Kidney (tissue), 14 donors: ENCODE measurements around the gene HECTD2. TPM values are rescaled to one million over a fixed set of nuclear protein-coding genes. Genes with fewer than 3 reads are reported as not detected.

ENCODE experiments used
- DNase-seq, 5 donors: peaks; one replicate each; pipeline ENCODE4 v3.0.0-alpha.2; 2013 to 2020
- FAIRE-seq: peaks from 2 replicates; lab custom pipeline; 2012; peaks lifted over from hg19 to GRCh38; lab: Jason Lieb, UNC
- H3K27ac ChIP-seq, 2 donors: one replicate each; pipeline ENCODE4 v1.7.0; 2013; ENCODE audit warnings: low read depth in 2 of 2, low read length in 2 of 2, inconsistent platforms in 1 of 2
- H3K27me3 ChIP-seq: one replicate; pipeline ENCODE4 v1.7.1; 2013; ENCODE audit warnings: low read length, inconsistent platforms; ENCODE audit not compliant: control insufficient read depth, insufficient read depth
- H3K36me3 ChIP-seq, 3 donors: one replicate each; pipeline versions ENCODE4 v1.7.0 to v1.7.1; 2013; ENCODE audit warnings: low read length in 3 of 3, control low read depth in 1 of 3, inconsistent platforms in 1 of 3; ENCODE audit not compliant: insufficient read depth in 3 of 3, control insufficient read depth in 2 of 3
- H3K4me1 ChIP-seq, 3 donors: one replicate each; pipeline versions ENCODE4 v1.7.0 to v1.7.1; 2013; ENCODE audit warnings: low read length in 3 of 3, inconsistent platforms in 1 of 3, low read depth in 1 of 3; ENCODE audit not compliant: control insufficient read depth in 2 of 3, insufficient read depth in 2 of 3
- H3K4me3 ChIP-seq, 3 donors: one replicate each; pipeline versions ENCODE4 v1.7.0 to v1.8.1; 2013; ENCODE audit warnings: low read length in 3 of 3, control low read depth in 1 of 3, inconsistent platforms in 1 of 3
- H3K9ac ChIP-seq, 3 donors: one replicate each; pipeline versions ENCODE4 v1.7.0 to v1.7.1; 2013; ENCODE audit warnings: low read length in 3 of 3, control low read depth in 1 of 3, inconsistent platforms in 1 of 3
- H3K9me3 ChIP-seq, 3 donors: one replicate each; pipeline versions ENCODE4 v1.7.0 to v1.7.1; 2013; ENCODE audit warnings: low read length in 3 of 3, control low read depth in 1 of 3, inconsistent platforms in 1 of 3; ENCODE audit not compliant: control insufficient read depth in 2 of 3, insufficient read depth in 1 of 3
- intact Hi-C: fragments of 100-400 bp; cut with DNase I; formaldehyde crosslinking; loops from one replicate; pipeline ENCODE4 v1.11.1; 2022
- polyA plus RNA-seq: library from polyadenylated mRNA; stranded (reverse); fragments of 350-450 nt; fragmentation: Illumina TruSeq; extraction: RNeasy Lipid Tissue Mini Kit (QIAGEN cat#74804); gene quantifications from one replicate; pipeline ENCODE4 v1.2.3, GENCODE V29; 2014; ENCODE audit warnings: low read depth, low replicate concordance; ENCODE audit not compliant: insufficient read depth
- total RNA-seq: library from RNA; stranded (reverse); fragmentation: NEBNext Ultra II Directional; extraction: Animal tissue kit (Norgen Biotek cat#: 25700); gene quantifications from one replicate; pipeline ENCODE4 v1.2.1, GENCODE V29; 2021
- TF ChIP-seq, protein P1 (sequence below): IDR thresholded peaks from 3 replicates; pipeline ENCODE4 v1.5.1; 2012; ENCODE audit warnings: mild to moderate bottlenecking, moderate library complexity, borderline replicate concordance; ENCODE audit not compliant: insufficient read depth; ENCODE audit errors: extremely low read depth
- donor health status: control.
- donor health status: control.
- donor health status: control.
- donor health status: control.
- donor health status: control.
- donor health status: DM: yes; HTN: yes; CAD: no.
- donor health status: Normal renal cell carcinoma (clear cell type).

HECTD2 gene
- total and polyA plus RNA-seq, 2 donors from 2014 or later = 4.5 to 12.2 TPM

GRCh38 chr10:91422915-91423314 lies 12.8 kb downstream of the HECTD2 start:
- Histone ChIP-seq H3K27me3 (no peaks in the 10 kb centered on the region), H3K4me3 (no peak overlapping the region), H3K36me3 (no peaks in the 10 kb centered on the region), H3K9me3 (no peaks in the 10 kb centered on the region), H3K4me1 (no peaks in the 10 kb centered on the region), H3K9ac (no peak overlapping the region), H3K27ac (no peak overlapping the region)
- FAIRE-seq (no peak), DNase-seq (no peak)
- intact Hi-C loops = no loop called here
- TF ChIP-seq, protein P1, sequence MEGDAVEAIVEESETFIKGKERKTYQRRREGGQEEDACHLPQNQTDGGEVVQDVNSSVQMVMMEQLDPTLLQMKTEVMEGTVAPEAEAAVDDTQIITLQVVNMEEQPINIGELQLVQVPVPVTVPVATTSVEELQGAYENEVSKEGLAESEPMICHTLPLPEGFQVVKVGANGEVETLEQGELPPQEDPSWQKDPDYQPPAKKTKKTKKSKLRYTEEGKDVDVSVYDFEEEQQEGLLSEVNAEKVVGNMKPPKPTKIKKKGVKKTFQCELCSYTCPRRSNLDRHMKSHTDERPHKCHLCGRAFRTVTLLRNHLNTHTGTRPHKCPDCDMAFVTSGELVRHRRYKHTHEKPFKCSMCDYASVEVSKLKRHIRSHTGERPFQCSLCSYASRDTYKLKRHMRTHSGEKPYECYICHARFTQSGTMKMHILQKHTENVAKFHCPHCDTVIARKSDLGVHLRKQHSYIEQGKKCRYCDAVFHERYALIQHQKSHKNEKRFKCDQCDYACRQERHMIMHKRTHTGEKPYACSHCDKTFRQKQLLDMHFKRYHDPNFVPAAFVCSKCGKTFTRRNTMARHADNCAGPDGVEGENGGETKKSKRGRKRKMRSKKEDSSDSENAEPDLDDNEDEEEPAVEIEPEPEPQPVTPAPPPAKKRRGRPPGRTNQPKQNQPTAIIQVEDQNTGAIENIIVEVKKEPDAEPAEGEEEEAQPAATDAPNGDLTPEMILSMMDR = no peak

GRCh38 chr10:91424016-91424415 lies 13.9 kb downstream of the HECTD2 start:
- H3K27ac ChIP-seq = no peak overlapping the region
- FAIRE-seq (no peak), DNase-seq (no peak)
- no peak overlapping the region for H3K9ac ChIP-seq
- H3K4me1 ChIP-seq = no peaks in the 10 kb centered on the region
- H3K27me3 ChIP-seq = no peaks in the 10 kb centered on the region
- TF ChIP-seq, protein P1 = no peak
- H3K36me3 ChIP-seq = no peaks in the 10 kb centered on the region
- no peak overlapping the region for H3K4me3 ChIP-seq
- intact Hi-C loops = no loop called here
- no peaks in the 10 kb centered on the region for H3K9me3 ChIP-seq

GRCh38 chr10:91432175-91432574 lies 22.0 kb downstream of the HECTD2 start:
- no peaks in the 10 kb centered on the region for H3K27me3 ChIP-seq
- intact Hi-C loops = no loop called here
- TF ChIP-seq, protein P1 = no peak
- no peak overlapping the region for H3K27ac ChIP-seq
- H3K4me3 ChIP-seq = no peak overlapping the region
- DNase-seq = no peak
- H3K4me1 ChIP-seq = peaks cover 0 to 3% (median 0%) of the 10 kb centered on the region in 3 donors
- H3K36me3 ChIP-seq = peaks cover 0 to 5% (median 4%) of the 10 kb centered on the region in 3 donors
- FAIRE-seq = no peak
- H3K9ac ChIP-seq = peak overlapping the region in 1 of 3 donors; percentile 33
- no peaks in the 10 kb centered on the region for H3K9me3 ChIP-seq

DNA sequence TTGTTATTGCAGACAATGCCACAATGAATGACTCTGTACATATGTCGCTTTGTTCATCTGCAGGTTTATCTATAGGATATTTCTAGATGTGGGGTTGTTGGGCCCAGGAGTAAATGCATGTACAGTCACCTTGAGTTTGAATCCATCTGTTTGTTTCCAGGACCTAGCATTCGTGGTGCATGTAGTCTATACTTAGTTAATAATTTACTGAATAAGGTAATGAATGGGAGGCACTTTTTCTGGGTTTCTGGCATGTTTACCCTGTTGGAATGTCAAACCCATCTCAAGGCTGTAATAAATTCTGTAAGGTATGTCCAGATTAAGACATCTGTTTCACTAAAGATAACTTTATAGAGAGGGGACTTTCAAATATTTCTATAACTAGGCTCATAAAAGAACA lies 23.5 kb downstream of the HECTD2 start:
- FAIRE-seq (no peak), DNase-seq (peak in 2 of 5 donors; percentile 19 to 30)
- H3K36me3 ChIP-seq = peaks cover 0 to 5% (median 4%) of the 10 kb centered on the region in 3 donors
- TF ChIP-seq, protein P1 = no peak
- no peak overlapping the region for H3K9ac ChIP-seq
- no peaks in the 10 kb centered on the region for H3K27me3 ChIP-seq
- H3K9me3 ChIP-seq = no peaks in the 10 kb centered on the region
- H3K4me1 ChIP-seq = peaks cover 0 to 3% (median 0%) of the 10 kb centered on the region in 3 donors
- intact Hi-C loops = no loop called here
- no peak overlapping the region for H3K27ac ChIP-seq
- no peak overlapping the region for H3K4me3 ChIP-seq
